ENCODE measurements around the gene TMEM221. TPM values are rescaled to one million over a fixed set of nuclear protein-coding genes. Genes with fewer than 3 reads are reported as not detected.
"Not testable (repeated sequence)": the region's sequence is repeated elsewhere in the genome, so short reads cannot be mapped to it uniquely, and the experiment has no call there.

Gene TMEM221
- total and polyA plus RNA-seq, 7 experiments from 2014 or later = not detected

DNA sequence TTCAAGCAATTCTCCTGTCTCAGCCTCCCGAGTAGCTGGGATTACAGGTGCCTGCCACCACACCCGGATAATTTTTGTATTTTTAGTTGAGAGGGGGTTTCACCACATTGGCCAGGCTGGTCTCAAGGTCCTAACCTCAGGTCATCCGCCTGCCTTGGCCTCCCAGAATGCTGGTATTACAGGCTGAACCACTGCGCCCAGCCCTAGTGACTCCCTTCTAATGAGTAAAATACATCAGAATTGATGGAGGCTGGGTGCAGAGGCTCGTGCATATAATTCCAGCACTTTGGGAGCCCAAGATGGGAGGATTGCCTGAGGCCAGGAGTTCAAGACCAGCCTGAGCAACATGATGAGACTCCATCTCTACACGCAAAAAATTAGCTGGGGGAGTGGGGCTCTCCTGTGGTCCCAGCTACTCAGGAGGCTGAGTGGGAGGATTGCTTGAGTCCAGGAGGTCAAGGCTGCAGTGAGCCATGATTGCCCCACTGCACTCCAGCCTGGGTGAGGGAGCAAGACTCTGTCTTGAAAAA lies 26.6 kb upstream of the TMEM221 start:
- not testable (repeated sequence) for H3K27ac ChIP-seq (ENCODE audit: low read depth, low read length); ATAC-seq; H3K27ac Mint-ChIP-seq; DNase-seq; H3K9me3 Mint-ChIP-seq; H3K4me1 ChIP-seq (ENCODE audit: control insufficient read depth in 2 of 2, insufficient read depth in 2 of 2, low read length in 2 of 2); H3K27me3 ChIP-seq (ENCODE audit: control insufficient read depth in 2 of 2, insufficient read depth in 2 of 2, low read length in 2 of 2); H3K9me3 ChIP-seq (ENCODE audit: control insufficient read depth in 2 of 3, low read length in 3 of 3); H3K4me3 Mint-ChIP-seq; H3K36me3 Mint-ChIP-seq; H3K4me3 ChIP-seq (ENCODE audit: low read length); H3K36me3 ChIP-seq (ENCODE audit: control insufficient read depth in 2 of 3, insufficient read depth in 3 of 3, low read length in 3 of 3); H3K27me3 Mint-ChIP-seq
- intact Hi-C loops (cut with micrococcal nuclease) = loop anchor here in 1 of 2 donors (10.0 kb wide), 1 partner anchor 380 kb away; the partner anchor contains the start of gene RPL18A
- CTCF ChIA-PET = interaction anchor here (0.8 kb wide), 1 partner anchor 23 kb away, joined by 4 read pairs; no protein-coding TSS in a partner anchor
- POLR2A ChIA-PET = interaction anchor here (0.6 kb wide), 2 partner anchors 33 to 995 kb away, joined by 3 to 5 read pairs; no protein-coding TSS in a partner anchor
- H3K4me1 Mint-ChIP-seq = peaks cover 7 to 17% (median 12%) of the 10 kb centered on the region in 7 donors

DNA sequence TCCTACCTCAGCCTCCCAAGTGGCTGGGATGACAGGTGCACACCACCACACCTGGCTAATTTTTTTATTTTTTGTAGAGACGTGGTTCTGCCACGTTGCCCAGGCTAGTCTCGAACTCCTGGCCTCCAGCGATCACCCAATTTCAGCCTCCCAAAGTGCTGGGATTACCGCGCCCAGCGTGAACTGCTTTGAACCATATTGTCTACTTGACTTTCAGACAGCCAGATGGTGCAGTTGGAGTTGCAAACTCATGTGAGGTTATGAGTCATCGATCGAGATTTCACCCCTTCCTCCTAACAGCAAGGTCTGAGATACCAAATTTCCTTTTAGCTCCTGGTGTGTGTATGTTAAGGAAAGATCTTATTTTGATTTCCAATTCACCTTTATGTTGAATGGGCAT lies 24.6 kb upstream of the TMEM221 start:
- Mint-ChIP-seq H3K27ac (peak overlapping the region in 2 of 9 donors; percentile 20 to 70), H3K9me3 (peaks cover 0 to 2% (median 0%) of the 10 kb centered on the region in 11 donors), H3K4me1 (peaks cover 13 to 32% (median 23%) of the 10 kb centered on the region in 7 donors), H3K4me3 (peak overlapping the region in 2 of 10 donors; percentile 4 to 61), H3K27me3 (peaks cover 0 to 13% (median 0%) of the 10 kb centered on the region in 5 donors), H3K36me3 (no peaks in the 10 kb centered on the region)
- Histone ChIP-seq H3K4me1 (ENCODE audit: control insufficient read depth in 2 of 2, insufficient read depth in 2 of 2, low read length in 2 of 2) (peaks cover 6 to 17% of the 10 kb centered on the region in 2 donors), H3K4me3 (ENCODE audit: low read length) (no peak overlapping the region), H3K27me3 (ENCODE audit: control insufficient read depth in 2 of 2, insufficient read depth in 2 of 2, low read length in 2 of 2) (no peaks in the 10 kb centered on the region), H3K36me3 (ENCODE audit: control insufficient read depth in 2 of 3, insufficient read depth in 3 of 3, low read length in 3 of 3) (no peaks in the 10 kb centered on the region), H3K27ac (ENCODE audit: low read depth, low read length) (no peak overlapping the region), H3K9me3 (ENCODE audit: control insufficient read depth in 2 of 3, low read length in 3 of 3) (no peaks in the 10 kb centered on the region)
- intact Hi-C loops (cut with micrococcal nuclease) = loop anchor here in 1 of 2 donors (10.0 kb wide), 1 partner anchor 382 kb away; the partner anchor contains the start of gene RPL18A
- no peak for ATAC-seq
- DNase-seq = no peak
- POLR2A ChIA-PET = interaction anchor here (0.8 kb wide), 1 partner anchor 321 kb away, joined by 3 read pairs; no protein-coding TSS in a partner anchor
- CTCF ChIA-PET = no interaction called here

DNA sequence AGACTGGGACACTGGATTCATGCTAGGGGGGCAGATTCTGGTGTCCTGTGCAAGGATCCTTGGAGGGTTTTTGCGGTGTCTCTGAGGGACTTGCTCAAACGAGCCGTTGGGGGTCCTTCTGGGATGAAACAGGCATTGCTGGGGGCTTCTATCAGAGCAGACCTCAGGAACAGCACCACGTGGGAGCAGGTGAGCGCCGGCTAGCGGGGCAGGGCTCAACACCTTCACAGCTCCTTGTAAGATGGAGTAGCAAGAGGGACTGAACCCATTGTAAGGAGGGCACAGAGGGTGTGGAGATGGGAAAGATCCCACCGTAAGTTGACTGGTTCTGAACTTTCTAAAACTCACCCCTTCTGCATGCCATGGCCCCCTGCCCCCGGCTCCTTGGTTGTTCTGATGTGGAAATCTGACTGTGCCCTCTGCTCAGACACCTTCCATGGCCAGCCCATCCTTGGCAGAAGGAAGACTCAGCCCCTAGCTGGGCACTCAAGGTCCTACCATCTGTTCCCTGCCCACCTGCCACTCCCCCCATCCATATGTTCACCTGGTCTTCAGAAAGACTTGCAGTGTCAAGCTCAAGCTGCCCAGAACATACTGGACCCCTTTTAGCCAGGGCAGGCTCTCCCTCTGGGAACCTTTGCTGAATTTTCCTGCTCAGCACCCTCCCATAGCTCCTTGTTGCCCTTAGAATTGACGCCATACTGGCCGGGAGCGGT lies 23.1 kb upstream of the TMEM221 start:
- Histone ChIP-seq H3K4me3 (ENCODE audit: low read length) (no peak overlapping the region), H3K4me1 (ENCODE audit: control insufficient read depth in 2 of 2, insufficient read depth in 2 of 2, low read length in 2 of 2) (peaks cover 6 to 17% of the 10 kb centered on the region in 2 donors)
- H3K4me1 Mint-ChIP-seq = peaks cover 13 to 32% (median 26%) of the 10 kb centered on the region in 7 donors

DNA sequence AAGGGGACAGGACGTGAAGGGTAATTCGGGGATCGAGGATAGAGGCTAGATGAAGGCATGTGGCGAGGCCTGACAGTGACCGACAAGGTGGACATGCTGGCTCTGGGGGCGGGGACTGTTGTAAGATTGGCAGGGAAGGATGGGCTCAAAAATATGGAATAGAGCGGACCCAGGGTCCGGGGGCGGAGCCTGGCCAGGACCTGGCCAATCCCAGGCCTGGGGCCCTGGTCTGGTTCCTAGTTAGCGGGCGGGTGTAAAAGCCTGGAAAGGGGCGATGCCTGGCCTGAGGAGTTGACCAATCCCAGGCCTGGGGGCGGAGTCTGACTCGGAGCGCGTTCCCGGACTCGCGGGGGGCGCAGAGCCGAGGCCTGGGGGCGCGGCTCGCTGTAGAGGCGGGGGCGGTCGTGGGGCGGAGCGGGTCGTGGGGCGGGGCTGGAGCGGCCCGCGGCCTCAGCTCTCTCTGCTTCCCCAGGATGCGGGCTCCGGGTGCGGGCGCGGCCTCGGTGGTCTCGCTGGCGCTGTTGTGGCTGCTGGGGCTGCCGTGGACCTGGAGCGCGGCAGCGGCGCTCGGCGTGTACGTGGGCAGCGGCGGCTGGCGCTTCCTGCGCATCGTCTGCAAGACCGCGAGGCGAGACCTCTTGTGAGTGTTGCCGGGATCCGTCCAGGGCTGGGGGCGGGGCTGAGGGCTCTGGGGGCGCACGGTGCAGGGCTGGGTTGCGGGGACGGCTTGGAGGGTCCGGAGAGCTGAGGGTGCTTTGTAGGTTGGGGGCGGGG lies 21.8 kb upstream of the TMEM221 start, which contains the start of gene SLC27A1:
Gene SLC27A1 (plus strand): TSS at position 457 of the 774 bp plus-strand sequence. CDS start 17 bp downstream, at position 474.
- peak within 1 kb of the TSS; percentile 92 to 100 (median 96) for H3K4me3 Mint-ChIP-seq
- Histone ChIP-seq H3K27me3 (ENCODE audit: control insufficient read depth in 2 of 2, insufficient read depth in 2 of 2, low read length in 2 of 2) (no peaks in the 10 kb centered on the region), H3K27ac (ENCODE audit: low read depth, low read length) (peak within 1 kb of the TSS; percentile 77), H3K36me3 (ENCODE audit: control insufficient read depth in 2 of 3, insufficient read depth in 3 of 3, low read length in 3 of 3) (no peaks in the 10 kb centered on the region), H3K9me3 (ENCODE audit: control insufficient read depth in 2 of 3, low read length in 3 of 3) (no peaks in the 10 kb centered on the region), H3K4me1 (ENCODE audit: control insufficient read depth in 2 of 2, insufficient read depth in 2 of 2, low read length in 2 of 2) (peaks cover 6 to 22% of the 10 kb centered on the region in 2 donors), H3K4me3 (ENCODE audit: low read length) (peak within 1 kb of the TSS; percentile 96)
- intact Hi-C loops (cut with micrococcal nuclease) = loop anchor here (1.0 to 10.0 kb wide), 10 partner anchors 19 to 385 kb away; partner anchors contain the start of genes BABAM1 (in 1 of the 2), COLGALT1 (in 1 of the 2), GTPBP3 (in 1 of the 2) and OCEL1 (in 1 of the 2)
- H3K4me1 Mint-ChIP-seq = peaks cover 22 to 38% (median 30%) of the 10 kb centered on the region in 7 donors
- POLR2A ChIA-PET = interaction anchor here (0.6 to 1.7 kb wide), 3 partner anchors 42 to 160 kb away, joined by 3 to 7 read pairs (median 5); partner anchors contain the start of genes MVB12A and PGLS
- H3K27me3 Mint-ChIP-seq = peaks cover 0 to 22% (median 0%) of the 10 kb centered on the region in 5 donors
- CTCF ChIA-PET = interaction anchor here (0.6 kb wide), 1 partner anchor 1222 kb away, joined by 3 read pairs; no protein-coding TSS in a partner anchor
- H3K9me3 Mint-ChIP-seq = peaks cover 0 to 2% (median 0%) of the 10 kb centered on the region in 11 donors
- ATAC-seq (peak; percentile 84), DNase-seq (peak; percentile 76 to 90 (median 84))
- H3K27ac Mint-ChIP-seq = peak within 1 kb of the TSS; percentile 74 to 98 (median 93)
- no peaks in the 10 kb centered on the region for H3K36me3 Mint-ChIP-seq

More for the DNA sequence above, 23.1 kb upstream of the TMEM221 start:
- Mint-ChIP-seq H3K9me3 (peaks cover 0 to 2% (median 0%) of the 10 kb centered on the region in 11 donors), H3K27me3 (peaks cover 0 to 19% (median 0%) of the 10 kb centered on the region in 5 donors), H3K36me3 (no peaks in the 10 kb centered on the region), H3K27ac (peak overlapping the region in 6 of 9 donors; percentile 10 to 95 (median 67)), H3K4me3 (peak overlapping the region; percentile 85 to 100 (median 96))
- ATAC-seq (no peak), DNase-seq (no peak)
- intact Hi-C loops (cut with micrococcal nuclease) = loop anchor here in 1 of 2 donors (10.0 kb wide), 1 partner anchor 383 kb away; the partner anchor contains the start of gene RPL18A
- ChIA-PET CTCF (no interaction called here), POLR2A (interaction anchor here (0.6 to 1.7 kb wide), 5 partner anchors 40 to 83 kb away, joined by 3 to 7 read pairs (median 4); partner anchors contain the start of genes BST2, MVB12A and PGLS)
- Histone ChIP-seq H3K36me3 (ENCODE audit: control insufficient read depth in 2 of 3, insufficient read depth in 3 of 3, low read length in 3 of 3) (no peaks in the 10 kb centered on the region), H3K27me3 (ENCODE audit: control insufficient read depth in 2 of 2, insufficient read depth in 2 of 2, low read length in 2 of 2) (no peaks in the 10 kb centered on the region), H3K27ac (ENCODE audit: low read depth, low read length) (peak overlapping the region; percentile 77), H3K9me3 (ENCODE audit: control insufficient read depth in 2 of 3, low read length in 3 of 3) (no peaks in the 10 kb centered on the region)

DNA sequence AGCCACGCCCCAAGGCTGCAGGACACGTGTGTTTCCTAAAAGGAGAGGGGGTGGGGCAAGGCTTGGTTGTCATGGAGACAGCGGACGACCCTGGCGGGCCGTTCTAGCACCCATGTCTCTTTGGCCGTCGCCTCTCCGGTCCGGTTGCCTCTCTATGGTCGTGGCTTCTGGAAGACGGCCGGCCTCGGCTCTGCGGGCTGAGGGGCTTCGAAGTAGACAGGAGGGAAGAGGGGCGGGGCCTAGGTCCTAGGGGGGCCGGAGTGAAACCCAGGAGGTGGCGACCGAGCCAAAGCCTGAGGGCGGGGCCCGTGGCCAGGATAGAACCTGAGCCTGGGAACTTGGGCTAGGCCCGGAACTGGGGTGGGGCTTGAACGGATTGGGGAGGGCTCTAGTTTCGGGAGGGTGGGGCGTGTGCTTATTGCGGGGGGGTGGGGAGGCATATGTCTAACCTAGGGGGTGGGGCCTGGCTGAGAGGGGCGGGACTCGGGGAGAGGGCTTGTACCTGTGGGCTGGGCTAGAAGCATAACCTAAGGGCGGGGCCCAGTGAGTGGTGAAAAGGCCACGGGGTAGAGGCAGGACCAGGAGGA lies 21.1 kb upstream of the TMEM221 start:
- CTCF ChIA-PET = no interaction called here
- POLR2A ChIA-PET = interaction anchor here (0.6 to 1.7 kb wide), 3 partner anchors 50 to 244 kb away, joined by 3 to 7 read pairs (median 3); partner anchors contain the start of genes MVB12A and OCEL1
- Histone ChIP-seq H3K9me3 (ENCODE audit: control insufficient read depth in 2 of 3, low read length in 3 of 3) (no peaks in the 10 kb centered on the region), H3K4me1 (ENCODE audit: control insufficient read depth in 2 of 2, insufficient read depth in 2 of 2, low read length in 2 of 2) (peaks cover 6 to 22% of the 10 kb centered on the region in 2 donors), H3K4me3 (ENCODE audit: low read length) (peak overlapping the region; percentile 96), H3K36me3 (ENCODE audit: control insufficient read depth in 2 of 3, insufficient read depth in 3 of 3, low read length in 3 of 3) (no peaks in the 10 kb centered on the region), H3K27me3 (ENCODE audit: control insufficient read depth in 2 of 2, insufficient read depth in 2 of 2, low read length in 2 of 2) (no peaks in the 10 kb centered on the region), H3K27ac (ENCODE audit: low read depth, low read length) (peak overlapping the region; percentile 77)
- peak overlapping the region; percentile 74 to 98 (median 93) for H3K27ac Mint-ChIP-seq
- DNase-seq = peak in 8 of 9 donors; percentile 65 to 97 (median 87)
- no peaks in the 10 kb centered on the region for H3K36me3 Mint-ChIP-seq
- H3K4me3 Mint-ChIP-seq = peak overlapping the region; percentile 92 to 100 (median 96)
- H3K27me3 Mint-ChIP-seq = peaks cover 0 to 22% (median 0%) of the 10 kb centered on the region in 5 donors
- H3K9me3 Mint-ChIP-seq = peaks cover 0 to 2% (median 0%) of the 10 kb centered on the region in 11 donors
- H3K4me1 Mint-ChIP-seq = peaks cover 22 to 38% (median 30%) of the 10 kb centered on the region in 7 donors
- intact Hi-C loops (cut with micrococcal nuclease) = loop anchor here (1.0 to 10.0 kb wide), 14 partner anchors 16 to 392 kb away; partner anchors contain the start of genes COLGALT1 (in 2 of the 2), PGLS (in 2 of the 2), BABAM1 (in 1 of the 2) and GTPBP3 (in 1 of the 2)
- peak; percentile 90 for ATAC-seq

Measured in naive thymus-derived CD4-positive, alpha-beta T cell (primary cell).